DMS153 (cell line): ENCODE measurements around the gene RSF1.
A peak's percentile ranks its signal among the peaks of the same experiment; 100 is the strongest.
"Not testable (repeated sequence)": the region's sequence is repeated elsewhere in the genome, so short reads cannot be mapped to it uniquely, and the experiment has no call there.

Source experiments
- DNase-seq: peaks from one replicate; lab custom pipeline; 2025; lab: John Stamatoyannopoulos, UW

RSF1 gene

GRCh38 chr11:77672264-77672663, 148.3 kb downstream of the RSF1 start:
- no peak for DNase-seq

DNA sequence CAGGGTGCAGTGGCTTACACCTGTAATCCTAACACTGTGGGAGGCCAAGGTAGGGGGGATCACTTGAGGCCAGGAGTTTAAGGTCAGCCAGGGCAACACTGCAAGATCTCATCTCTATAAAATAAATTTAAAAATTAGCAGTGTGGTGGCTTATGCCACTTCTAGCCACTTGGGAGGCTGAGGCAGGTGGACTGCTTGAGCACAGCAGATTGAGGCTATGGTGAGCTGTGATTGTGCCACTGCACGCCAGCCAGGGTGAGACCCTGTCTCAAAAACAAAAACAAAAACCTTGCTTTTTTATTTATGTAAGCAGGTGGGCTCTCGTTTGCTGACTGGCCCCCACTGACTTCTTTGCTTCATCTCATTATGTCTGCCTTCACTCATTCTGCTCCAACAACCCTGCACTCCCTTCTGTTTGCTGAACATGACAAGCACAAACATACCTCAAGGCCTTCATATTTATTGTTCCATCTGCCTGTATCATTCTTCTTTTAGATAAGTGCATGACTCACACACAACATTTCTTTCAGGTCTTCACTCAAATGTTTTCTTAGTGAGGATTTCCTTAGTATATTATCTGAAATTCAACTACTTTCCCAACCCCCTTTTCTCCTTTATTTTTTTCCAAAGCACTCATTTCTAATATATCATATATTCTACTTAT, 150.5 kb downstream of the RSF1 start:
- DNase-seq: no peak

- DNase-seq: no peak
Measured at GRCh38 chr11:77668760-77669159, 151.8 kb downstream of the RSF1 start.

DNA sequence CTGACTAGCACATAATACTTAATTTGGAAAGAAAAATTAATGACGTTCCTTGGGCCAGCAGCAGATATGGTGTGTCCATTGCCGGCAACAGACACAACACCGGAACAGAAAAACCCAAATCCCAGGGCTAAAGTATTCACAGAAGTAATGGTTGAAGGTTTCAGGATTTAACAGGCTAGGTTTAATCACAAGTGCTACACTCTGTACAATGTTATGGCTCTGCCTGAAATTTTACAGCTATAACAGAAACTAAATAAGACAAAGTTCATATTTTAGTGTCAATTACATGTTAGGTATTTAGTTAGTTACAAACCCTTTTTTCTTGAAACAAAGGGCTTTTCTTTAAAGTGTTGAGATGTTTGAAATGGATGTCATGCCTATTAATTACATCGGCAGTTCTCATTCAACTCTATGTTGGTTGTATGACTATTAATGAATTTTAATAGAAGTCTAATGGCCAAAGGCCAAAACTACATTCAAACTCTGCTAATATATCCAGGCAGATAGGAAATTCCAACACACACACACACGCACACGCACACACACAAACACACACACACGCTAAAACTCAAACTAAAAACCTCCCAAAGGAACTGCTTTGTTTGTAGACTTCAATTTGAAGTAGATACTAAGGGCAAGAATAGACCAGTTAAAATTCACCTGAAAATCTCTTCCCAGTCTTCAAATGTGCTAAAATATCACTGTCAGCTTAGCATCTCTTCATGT, 155.1 kb downstream of the RSF1 start:
- no peak for DNase-seq

DNA sequence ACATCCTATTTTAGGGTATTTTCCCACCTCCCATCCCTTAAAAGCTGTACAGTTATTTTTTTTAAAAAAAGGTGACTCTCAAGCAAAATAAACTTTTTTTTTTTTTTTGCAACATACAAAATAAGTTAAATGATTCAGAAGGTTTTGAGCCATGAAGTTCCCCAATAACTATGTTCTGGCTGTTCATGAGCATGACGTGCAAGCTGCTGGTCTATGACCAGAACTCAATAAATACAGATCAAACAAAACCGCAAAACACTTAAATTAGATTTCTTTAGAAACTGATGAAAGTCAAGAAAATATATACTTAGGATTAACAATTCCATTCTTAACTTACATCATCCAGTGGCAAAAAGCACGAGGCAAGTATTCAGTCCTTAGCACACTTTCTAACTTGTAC, 158.9 kb downstream of the RSF1 start:
- DNase-seq: no peak

- no peak for DNase-seq
Measured at GRCh38 chr11:77660947-77661346, 159.6 kb downstream of the RSF1 start.

DNA sequence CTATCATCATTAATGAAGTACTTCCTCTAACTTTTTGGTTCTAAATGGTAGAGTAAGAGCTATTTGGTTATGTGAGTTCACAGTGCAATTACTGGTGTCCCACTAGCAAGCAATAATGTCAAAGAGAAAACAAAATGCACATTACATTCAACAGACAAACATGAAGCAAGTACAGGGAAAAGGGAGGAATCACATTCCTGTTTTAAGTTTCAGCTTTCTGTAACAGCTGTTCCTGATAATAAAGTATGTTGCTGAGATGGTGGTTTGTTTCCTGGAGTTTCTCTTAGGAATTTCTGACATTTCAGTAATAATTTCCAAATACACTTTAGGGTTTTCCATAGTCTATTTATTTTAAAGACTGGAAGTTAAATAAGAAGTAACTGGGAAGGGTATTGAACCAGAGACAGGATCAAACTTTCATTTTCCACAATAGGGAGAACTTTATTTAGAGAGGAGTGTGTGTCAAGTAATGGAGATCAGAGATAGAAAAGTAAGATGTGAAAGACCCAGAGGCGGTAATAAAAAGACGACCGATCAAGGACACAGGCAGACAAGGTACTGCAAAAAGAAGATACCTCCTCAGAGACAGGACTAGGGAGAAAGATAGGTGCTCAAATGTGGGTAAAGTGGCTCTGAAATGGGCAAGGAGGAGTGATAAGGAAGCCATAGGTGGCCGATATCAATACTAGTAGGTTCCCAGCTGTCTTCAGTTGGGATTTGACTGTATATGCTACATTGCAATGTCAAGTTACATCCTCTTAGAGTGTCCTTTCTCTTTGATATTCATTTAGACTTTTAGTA, 162.1 kb downstream of the RSF1 start:
- no peak for DNase-seq

GRCh38 chr11:77656362-77656761, 164.2 kb downstream of the RSF1 start:
- no peak for DNase-seq

DNA sequence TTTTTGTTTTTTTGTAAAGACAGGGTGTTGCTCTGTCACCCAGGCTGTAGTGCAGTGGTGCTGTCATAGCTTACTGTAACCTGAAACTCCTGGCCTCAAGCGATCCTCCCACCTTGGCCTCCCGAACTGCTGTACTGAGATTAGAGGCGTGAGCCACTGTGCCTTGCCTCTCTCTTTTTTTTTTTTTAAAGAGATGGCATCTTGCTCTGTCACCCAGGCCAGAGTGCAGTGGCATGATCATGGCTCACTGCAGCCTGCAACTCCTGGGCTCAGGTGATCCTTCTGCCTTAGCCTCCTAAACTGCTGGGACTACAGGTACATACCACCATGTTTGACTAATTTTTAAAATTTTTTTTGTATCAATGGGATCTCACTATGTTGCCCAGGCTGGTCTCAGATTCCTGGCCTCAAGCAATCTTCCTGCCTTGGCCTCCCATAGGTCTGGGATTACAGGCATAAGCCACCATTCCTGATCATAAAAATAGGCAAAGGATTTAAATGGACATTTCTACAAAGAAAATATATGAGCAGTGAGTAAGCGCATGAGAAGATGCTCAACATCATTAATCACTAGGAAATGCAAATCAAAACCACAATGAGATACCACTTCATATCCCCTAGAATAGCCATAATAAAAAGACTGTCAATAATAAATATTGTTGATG, 165.6 kb downstream of the RSF1 start:
- DNase-seq: no peak

DNA sequence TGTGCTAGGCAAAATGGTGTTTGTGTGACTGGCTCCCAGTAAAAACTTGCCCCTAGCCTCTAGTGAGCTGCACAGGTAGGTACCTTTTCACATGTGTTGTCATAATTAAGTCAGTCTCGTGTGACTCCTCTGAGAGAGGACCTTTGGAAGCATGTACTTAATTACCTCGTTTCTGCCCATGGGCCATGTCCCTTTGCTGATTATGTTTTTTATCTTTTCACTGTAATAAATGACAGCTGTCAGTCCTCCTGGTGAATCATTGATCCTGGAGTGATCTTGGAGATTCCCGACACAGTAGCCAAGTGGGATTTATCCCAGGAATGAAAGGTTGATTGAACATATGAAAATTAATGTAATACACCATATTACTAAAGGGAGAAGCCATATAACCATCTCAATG, 170.4 kb downstream of the RSF1 start:
- DNase-seq: no peak

DNA sequence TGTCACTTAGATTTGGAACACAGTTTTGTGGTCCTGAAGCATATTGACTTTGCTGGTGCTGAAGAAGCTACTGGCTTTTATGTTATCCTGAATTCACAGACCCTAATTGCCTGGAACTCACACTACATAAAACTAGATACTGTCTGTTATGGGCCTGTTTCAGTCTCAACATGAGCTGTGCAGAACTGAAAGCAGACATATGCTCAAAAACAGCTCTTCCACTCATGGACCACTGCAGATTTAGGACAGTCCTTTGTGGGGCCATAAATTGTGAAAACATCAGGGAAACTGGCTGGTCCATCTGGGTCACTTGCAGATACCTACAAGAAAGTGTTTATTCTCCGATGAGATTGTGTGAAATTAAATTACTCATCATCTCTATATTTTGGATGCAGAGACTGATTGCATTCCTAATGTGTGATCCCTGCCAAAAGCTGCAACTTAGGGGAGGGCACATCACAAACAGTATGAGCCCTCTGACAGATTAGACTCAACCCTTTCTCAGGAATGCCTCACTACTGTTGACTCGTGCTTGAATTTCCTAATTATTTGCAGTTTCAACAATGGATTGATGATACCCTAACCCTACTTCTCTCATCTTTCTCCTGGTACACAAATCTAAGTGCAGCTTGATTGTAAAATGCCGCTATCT, 172.7 kb downstream of the RSF1 start:
- no peak for DNase-seq

DNA sequence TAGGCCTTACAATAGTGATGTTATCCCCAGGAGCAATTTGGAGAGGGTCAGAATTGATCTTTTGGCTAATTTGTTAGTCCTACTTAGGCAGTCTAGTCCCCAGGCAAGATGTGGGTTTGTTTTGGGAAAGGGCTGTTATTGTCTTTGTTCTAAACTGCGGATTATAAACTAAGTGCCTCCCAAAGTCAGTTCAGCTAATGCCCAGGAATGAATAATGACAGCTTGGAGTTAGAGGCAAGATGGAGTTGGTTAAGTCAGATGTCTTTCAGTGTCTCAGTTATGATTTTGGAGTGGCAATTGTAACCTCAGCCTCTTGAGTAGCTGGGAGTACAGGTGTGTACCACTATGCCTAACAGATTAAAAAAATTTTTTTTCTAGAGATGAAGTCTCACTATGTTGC, 175.6 kb downstream of the RSF1 start:
- DNase-seq: no peak

GRCh38 chr11:77642228-77642627, 178.3 kb downstream of the RSF1 start:
- DNase-seq: no peak

GRCh38 chr11:77637345-77638165, 183.0 kb downstream of the RSF1 start, which contains the start of gene CLNS1A:
TSS of gene CLNS1A (minus strand) at chr11:77637794. CDS start at chr11:77637714, 80 bp downstream.
- peak; percentile 79 for DNase-seq

DNA sequence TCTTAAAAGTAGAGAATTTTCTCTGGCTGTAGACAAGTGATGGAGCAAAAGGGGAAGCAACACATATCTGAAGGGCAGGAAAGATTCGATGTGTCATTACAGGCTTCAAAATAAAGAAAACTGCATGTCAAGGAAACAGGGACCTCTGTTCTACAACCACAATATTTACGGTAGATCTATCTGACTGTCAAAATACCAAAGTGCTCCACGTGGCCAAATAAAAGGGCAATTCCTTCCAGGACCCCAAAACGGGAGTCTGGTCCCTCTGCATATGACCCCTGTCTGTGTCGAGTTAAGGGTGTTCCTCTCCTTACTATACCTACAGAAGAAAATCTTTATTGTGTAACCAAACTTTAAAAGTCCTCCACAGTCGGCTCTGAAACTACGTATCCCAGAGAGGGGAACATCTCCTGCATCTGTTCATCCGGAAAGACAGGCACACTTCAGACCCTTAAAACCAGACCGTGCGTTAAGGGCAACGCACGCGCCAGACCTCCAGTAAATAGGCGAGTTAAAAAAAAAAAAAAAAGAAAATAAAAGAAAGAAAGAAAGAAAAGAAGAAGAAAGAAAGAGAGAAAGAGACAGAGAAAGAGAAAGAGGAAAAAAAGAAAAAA, 183.7 kb downstream of the RSF1 start:
- no peak for DNase-seq

GRCh38 chr11:77633926-77634325, 186.6 kb downstream of the RSF1 start:
- not testable (repeated sequence) for DNase-seq

- DNase-seq: no peak
Measured at GRCh38 chr11:77630157-77630710, 190.3 kb downstream of the RSF1 start.

GRCh38 chr11:77619576-77620198, 200.8 kb downstream of the RSF1 start:
- peak; percentile 17 for DNase-seq

- DNase-seq: no peak
Measured at GRCh38 chr11:77617892-77618291, 202.6 kb downstream of the RSF1 start.

DNA sequence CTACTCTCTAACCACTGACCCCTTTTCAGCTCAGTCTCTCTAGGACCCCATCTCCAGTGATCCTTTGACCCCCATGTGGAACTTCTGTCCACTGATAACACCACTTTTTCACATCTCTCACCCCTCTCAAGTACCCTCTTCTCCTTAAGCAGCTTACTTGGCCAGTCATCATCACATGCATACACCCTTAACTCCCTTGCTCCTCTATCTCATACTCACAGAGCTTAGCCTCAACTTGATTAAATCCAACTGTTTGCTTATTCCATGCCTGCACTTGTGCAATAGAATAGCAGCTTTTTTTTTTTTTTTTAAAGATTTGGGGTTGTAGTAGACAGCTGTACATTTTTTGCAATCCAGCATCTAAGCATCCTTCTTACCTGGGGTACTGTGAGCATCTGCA, 208.6 kb downstream of the RSF1 start:
- no peak for DNase-seq
